Measurements from ENCODE around the gene FAM83E. TPM values are rescaled to one million over a fixed set of nuclear protein-coding genes. Genes with fewer than 3 reads are reported as not detected.

Gene FAM83E
- total and polyA plus RNA-seq, 4 experiments from 2014 or later: 4.3 to 5.3 TPM; not detected in 2

- Mint-ChIP-seq H3K9me3 (peaks cover 0 to 4% (median 0%) of the 10 kb centered on the region in 8 donors), H3K27ac (no peak overlapping the region), H3K4me1 (peaks cover 29 to 59% (median 45%) of the 10 kb centered on the region in 4 donors), H3K4me3 (no peak overlapping the region), H3K36me3 (peaks cover 0 to under 1% of the 10 kb centered on the region in 2 donors), H3K27me3 (no peaks in the 10 kb centered on the region)
- ChIA-PET POLR2A (ENCODE audit: partially characterized antibody) (interaction anchor here (1.0 to 4.1 kb wide), 3 partner anchors 11 to 153 kb away, joined by 3 to 76 read pairs (median 8); partner anchors contain the start of genes RPL18 and SPHK2), CTCF (ENCODE audit: partially characterized antibody) (interaction anchor here (1.2 kb wide), 1 partner anchor 153 kb away, joined by 3 read pairs; no protein-coding TSS in a partner anchor)
- no peak for DNase-seq
- H3K27ac ChIP-seq (ENCODE audit: low read depth, low read length): no peak overlapping the region
- intact Hi-C loops (cut with micrococcal nuclease): no loop called here
- no peaks in the 10 kb centered on the region for H3K36me3 ChIP-seq (ENCODE audit: insufficient read depth, low read length)
- H3K4me3 ChIP-seq (ENCODE audit: low read length in 2 of 2): no peak overlapping the region
- H3K27me3 ChIP-seq (ENCODE audit: insufficient read depth, low read length): no peaks in the 10 kb centered on the region
- peaks cover 47% of the 10 kb centered on the region for H3K4me1 ChIP-seq (ENCODE audit: insufficient read depth, low read length)
- H3K9me3 ChIP-seq (ENCODE audit: control insufficient read depth in 1 of 2, low read length in 2 of 2): no peaks in the 10 kb centered on the region
These were observed 28.0 kb upstream of the FAM83E start for GRCh38 chr19:48642862-48643261.

- Histone ChIP-seq H3K4me3 (ENCODE audit: low read length in 2 of 2) (no peak overlapping the region), H3K9me3 (ENCODE audit: control insufficient read depth in 1 of 2, low read length in 2 of 2) (no peaks in the 10 kb centered on the region), H3K27ac (ENCODE audit: low read depth, low read length) (no peak overlapping the region), H3K27me3 (ENCODE audit: insufficient read depth, low read length) (no peaks in the 10 kb centered on the region), H3K36me3 (ENCODE audit: insufficient read depth, low read length) (no peaks in the 10 kb centered on the region), H3K4me1 (ENCODE audit: insufficient read depth, low read length) (peaks cover 38% of the 10 kb centered on the region)
- H3K4me1 Mint-ChIP-seq: peaks cover 27 to 61% (median 39%) of the 10 kb centered on the region in 4 donors
- CTCF ChIA-PET (ENCODE audit: partially characterized antibody): interaction anchor here (0.8 to 1.7 kb wide), 3 partner anchors 23 to 154 kb away, joined by 3 to 5 read pairs (median 4); partner anchors contain the start of genes RPL18 and SPHK2
- peaks cover 0 to 4% (median 0%) of the 10 kb centered on the region in 8 donors for H3K9me3 Mint-ChIP-seq
- intact Hi-C loops (cut with micrococcal nuclease): no loop called here
- no peaks in the 10 kb centered on the region for H3K27me3 Mint-ChIP-seq
- H3K36me3 Mint-ChIP-seq: peaks cover 0 to 8% of the 10 kb centered on the region in 2 donors
- H3K27ac Mint-ChIP-seq: peak overlapping the region in 1 of 7 donors; percentile 60
- H3K4me3 Mint-ChIP-seq: no peak overlapping the region
- DNase-seq: peak in 1 of 5 donors; percentile 2
- POLR2A ChIA-PET (ENCODE audit: partially characterized antibody): interaction anchor here (2.1 to 2.5 kb wide), 2 partner anchors 11 to 23 kb away, joined by 7 to 8 read pairs; partner anchors contain the start of genes RPL18 and SPHK2
These were observed 27.0 kb upstream of the FAM83E start for GRCh38 chr19:48641850-48642249.

GRCh38 chr19:48639483-48640375 lies 24.9 kb upstream of the FAM83E start:
- H3K27ac Mint-ChIP-seq: peak overlapping the region in 6 of 7 donors; percentile 17 to 100 (median 95)
- ChIA-PET CTCF (ENCODE audit: partially characterized antibody) (interaction anchor here (0.7 to 1.2 kb wide), 3 partner anchors 34 to 332 kb away, joined by 3 to 4 read pairs (median 4); no protein-coding TSS in a partner anchor), POLR2A (ENCODE audit: partially characterized antibody) (interaction anchor here (1.7 kb wide), 1 partner anchor 9 kb away, joined by 6 read pairs; no protein-coding TSS in a partner anchor)
- Histone ChIP-seq H3K4me1 (ENCODE audit: insufficient read depth, low read length) (peaks cover 30% of the 10 kb centered on the region), H3K27ac (ENCODE audit: low read depth, low read length) (no peak overlapping the region), H3K36me3 (ENCODE audit: insufficient read depth, low read length) (no peaks in the 10 kb centered on the region), H3K4me3 (ENCODE audit: low read length in 2 of 2) (no peak overlapping the region), H3K9me3 (ENCODE audit: control insufficient read depth in 1 of 2, low read length in 2 of 2) (no peaks in the 10 kb centered on the region), H3K27me3 (ENCODE audit: insufficient read depth, low read length) (no peaks in the 10 kb centered on the region)
- peaks cover 0 to 14% of the 10 kb centered on the region in 2 donors for H3K36me3 Mint-ChIP-seq
- no peaks in the 10 kb centered on the region for H3K27me3 Mint-ChIP-seq
- peaks cover 20 to 53% (median 31%) of the 10 kb centered on the region in 4 donors for H3K4me1 Mint-ChIP-seq
- intact Hi-C loops (cut with micrococcal nuclease): loop anchor here (5.0 kb wide), 1 partner anchor 353 kb away; the partner anchor contains the start of genes GYS1 and RUVBL2
- H3K4me3 Mint-ChIP-seq: peak overlapping the region; percentile 32 to 100 (median 44)
- peak in 1 of 5 donors; percentile 39 for DNase-seq
- H3K9me3 Mint-ChIP-seq: peaks cover 0 to 4% (median 0%) of the 10 kb centered on the region in 8 donors

- Histone ChIP-seq H3K27me3 (ENCODE audit: insufficient read depth, low read length) (no peaks in the 10 kb centered on the region), H3K4me3 (ENCODE audit: low read length in 2 of 2) (peak overlapping the region in 1 of 2 donors; percentile 52), H3K9me3 (ENCODE audit: control insufficient read depth in 1 of 2, low read length in 2 of 2) (no peaks in the 10 kb centered on the region), H3K4me1 (ENCODE audit: insufficient read depth, low read length) (peaks cover 30% of the 10 kb centered on the region), H3K36me3 (ENCODE audit: insufficient read depth, low read length) (no peaks in the 10 kb centered on the region), H3K27ac (ENCODE audit: low read depth, low read length) (peak overlapping the region; percentile 88)
- Mint-ChIP-seq H3K27me3 (no peaks in the 10 kb centered on the region), H3K27ac (peak overlapping the region; percentile 93 to 100 (median 99)), H3K4me3 (peak overlapping the region; percentile 89 to 100 (median 99)), H3K36me3 (peaks cover 0 to 21% of the 10 kb centered on the region in 2 donors), H3K4me1 (peaks cover 20 to 54% (median 32%) of the 10 kb centered on the region in 4 donors), H3K9me3 (peaks cover 0 to 4% (median 0%) of the 10 kb centered on the region in 8 donors)
- DNase-seq: no peak
- ChIA-PET POLR2A (ENCODE audit: partially characterized antibody) (interaction anchor here (1.0 to 3.4 kb wide), 4 partner anchors 9 to 234 kb away, joined by 3 to 70 read pairs (median 6); partner anchors contain the start of genes FAM83E, RPL18 and SPHK2), CTCF (ENCODE audit: partially characterized antibody) (no interaction called here)
- intact Hi-C loops (cut with micrococcal nuclease): loop anchor here (1.0 to 5.0 kb wide), 2 partner anchors 7 to 353 kb away; partner anchors contain the start of genes CA11, GYS1 and RUVBL2
These were observed 24.0 kb upstream of the FAM83E start for GRCh38 chr19:48638831-48639381.

GRCh38 chr19:48637948-48638830 lies 23.3 kb upstream of the FAM83E start:
- intact Hi-C loops (cut with micrococcal nuclease): loop anchor here (1.0 to 5.0 kb wide), 7 partner anchors 8 to 354 kb away; partner anchors contain the start of genes CA11, GYS1, RPL18 and RUVBL2
- Histone ChIP-seq H3K27ac (ENCODE audit: low read depth, low read length) (peak overlapping the region; percentile 88), H3K9me3 (ENCODE audit: control insufficient read depth in 1 of 2, low read length in 2 of 2) (no peaks in the 10 kb centered on the region), H3K36me3 (ENCODE audit: insufficient read depth, low read length) (peaks cover 4% of the 10 kb centered on the region), H3K4me1 (ENCODE audit: insufficient read depth, low read length) (peaks cover 37% of the 10 kb centered on the region), H3K4me3 (ENCODE audit: low read length in 2 of 2) (peak overlapping the region; percentile 52 to 58), H3K27me3 (ENCODE audit: insufficient read depth, low read length) (no peaks in the 10 kb centered on the region)
- Mint-ChIP-seq H3K4me1 (peaks cover 20 to 55% (median 36%) of the 10 kb centered on the region in 4 donors), H3K27ac (peak overlapping the region; percentile 93 to 100 (median 99)), H3K36me3 (peaks cover 0 to 23% of the 10 kb centered on the region in 2 donors), H3K4me3 (peak overlapping the region; percentile 89 to 100 (median 99)), H3K27me3 (no peaks in the 10 kb centered on the region), H3K9me3 (peaks cover 0 to 4% (median 0%) of the 10 kb centered on the region in 8 donors)
- peak in 4 of 5 donors; percentile 91 to 97 (median 92) for DNase-seq
- POLR2A ChIA-PET (ENCODE audit: partially characterized antibody): interaction anchor here (0.6 to 3.4 kb wide), 18 partner anchors 7 to 305 kb away, joined by 3 to 70 read pairs (median 6); partner anchors contain the start of genes CA11, FAM83E, RPL18 and SPHK2
- CTCF ChIA-PET (ENCODE audit: partially characterized antibody): interaction anchor here (2.3 to 2.7 kb wide), 2 partner anchors 7 to 37 kb away, joined by 5 to 16 read pairs; partner anchors contain the start of gene CA11

All from CD4-positive, alpha-beta memory T cell (primary cell).